Nephron (organoid): Measurements from ENCODE around the gene MAP7.
"Not testable (repeated sequence)": the region's sequence is repeated elsewhere in the genome, so short reads cannot be mapped to it uniquely, and the experiment has no call there.

Experiments
- H3K27ac Mint-ChIP-seq, 3 experiments: 2 replicates each; pipeline ENCODE4 v1.8.0; 2020; ENCODE audit warnings: mixed read lengths in 3 of 3, mild to moderate bottlenecking in 2 of 3, moderate library complexity in 1 of 3
- H3K27me3 Mint-ChIP-seq: 2 replicates; pipeline ENCODE4 v1.8.0; 2021; ENCODE audit warnings: low read depth, mild to moderate bottlenecking, moderate library complexity, mixed read lengths
- H3K36me3 Mint-ChIP-seq: 2 replicates; pipeline ENCODE4 v1.8.0; 2020; ENCODE audit warnings: low read depth, mixed read lengths
- H3K4me1 Mint-ChIP-seq: 2 replicates; pipeline ENCODE4 v1.8.0; 2020; ENCODE audit warnings: mixed read lengths
- H3K4me3 Mint-ChIP-seq, 3 experiments: 2 replicates each; pipeline ENCODE4 v1.8.0; 2020; ENCODE audit warnings: mild to moderate bottlenecking in 3 of 3, mixed read lengths in 3 of 3, moderate library complexity in 2 of 3
- H3K9me3 Mint-ChIP-seq: 2 replicates; pipeline ENCODE4 v1.8.0; 2020; ENCODE audit warnings: mixed read lengths
- CTCF ChIP-seq, 3 experiments: fragments of 200-600 bp; sonication (generic); IDR thresholded peaks; one replicate each; pipeline ENCODE4 v1.5.0; 2021; ENCODE audit warnings: antibody characterized with exemption in 3 of 3; ENCODE audit not compliant: unreplicated experiment in 3 of 3

MAP7 gene

GRCh38 chr6:136438441-136438840 is 111.8 kb downstream of the MAP7 start:
- Mint-ChIP-seq H3K4me1 (peaks cover 5% of the 10 kb centered on the region), H3K36me3 (no peaks in the 10 kb centered on the region), H3K4me3 (no peak overlapping the region), H3K9me3 (no peaks in the 10 kb centered on the region), H3K27ac (peak overlapping the region in 2 of 3 experiments; percentile 6 to 47), H3K27me3 (no peaks in the 10 kb centered on the region)
- TF ChIP-seq CTCF (IDR thresholded peaks at IDR 0.05; ENCODE audit: unreplicated experiment in 3 of 3), result no peak

GRCh38 chr6:136437246-136437645 is 113.0 kb downstream of the MAP7 start:
- H3K4me3 Mint-ChIP-seq, result no peak overlapping the region
- peaks cover 5% of the 10 kb centered on the region for H3K4me1 Mint-ChIP-seq
- H3K36me3 Mint-ChIP-seq, result no peaks in the 10 kb centered on the region
- no peak for TF ChIP-seq CTCF (IDR thresholded peaks at IDR 0.05; ENCODE audit: unreplicated experiment in 3 of 3)
- H3K27me3 Mint-ChIP-seq, result no peaks in the 10 kb centered on the region
- no peak overlapping the region for H3K27ac Mint-ChIP-seq
- no peaks in the 10 kb centered on the region for H3K9me3 Mint-ChIP-seq

- no peak overlapping the region for H3K27ac Mint-ChIP-seq
Measured at GRCh38 chr6:136435101-136435500, 115.1 kb downstream of the MAP7 start.

GRCh38 chr6:136431306-136431705 is 118.9 kb downstream of the MAP7 start:
- H3K36me3 Mint-ChIP-seq, H3K4me3 Mint-ChIP-seq, H3K27ac Mint-ChIP-seq, H3K9me3 Mint-ChIP-seq, H3K27me3 Mint-ChIP-seq, H3K4me1 Mint-ChIP-seq: not testable (repeated sequence)

More at GRCh38 chr6:136435101-136435500, 115.1 kb downstream of the MAP7 start:
- Mint-ChIP-seq H3K9me3 (no peaks in the 10 kb centered on the region), H3K4me3 (no peak overlapping the region), H3K27me3 (no peaks in the 10 kb centered on the region), H3K4me1 (peaks cover 5% of the 10 kb centered on the region), H3K36me3 (no peaks in the 10 kb centered on the region)
- TF ChIP-seq CTCF (IDR thresholded peaks at IDR 0.05; ENCODE audit: unreplicated experiment in 3 of 3), result no peak

- Mint-ChIP-seq H3K27ac (peak overlapping the region in 1 of 3 experiments; percentile 22), H3K27me3 (no peaks in the 10 kb centered on the region), H3K4me3 (no peak overlapping the region), H3K36me3 (no peaks in the 10 kb centered on the region), H3K9me3 (no peaks in the 10 kb centered on the region), H3K4me1 (peaks cover 1% of the 10 kb centered on the region)
- TF ChIP-seq CTCF (IDR thresholded peaks at IDR 0.05; ENCODE audit: unreplicated experiment in 3 of 3), result no peak
Measured at GRCh38 chr6:136429264-136430065, 120.8 kb downstream of the MAP7 start.

- Mint-ChIP-seq H3K4me3 (no peak overlapping the region), H3K27ac (no peak overlapping the region), H3K9me3 (no peaks in the 10 kb centered on the region), H3K4me1 (no peaks in the 10 kb centered on the region), H3K36me3 (no peaks in the 10 kb centered on the region), H3K27me3 (no peaks in the 10 kb centered on the region)
- TF ChIP-seq CTCF (IDR thresholded peaks at IDR 0.05; ENCODE audit: unreplicated experiment in 3 of 3), result no peak
Measured at GRCh38 chr6:136427378-136427717, 122.9 kb downstream of the MAP7 start.
